Measurements from ENCODE around the gene AKAP9.

DNA sequence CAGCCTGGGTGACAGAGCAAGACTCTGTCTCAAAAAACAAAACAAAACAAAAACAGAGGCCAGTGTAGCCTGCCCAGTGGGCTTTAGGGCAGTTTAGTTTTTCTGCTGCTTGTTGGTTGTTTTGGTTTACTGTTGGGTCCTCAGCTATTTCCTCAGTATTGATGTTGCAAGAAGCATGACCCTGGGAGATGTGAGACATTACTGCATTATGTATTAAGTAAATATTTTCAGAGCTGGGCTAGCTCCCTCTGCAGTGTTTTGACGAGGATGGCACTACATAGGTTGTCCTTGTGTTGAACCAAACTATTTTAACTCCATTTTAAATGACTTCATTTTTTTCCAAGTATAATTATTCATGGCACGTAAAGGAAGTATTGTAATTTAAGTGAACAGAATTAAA is 4.8 kb downstream of the AKAP9 start:
- TF ChIP-seq, protein P1, sequence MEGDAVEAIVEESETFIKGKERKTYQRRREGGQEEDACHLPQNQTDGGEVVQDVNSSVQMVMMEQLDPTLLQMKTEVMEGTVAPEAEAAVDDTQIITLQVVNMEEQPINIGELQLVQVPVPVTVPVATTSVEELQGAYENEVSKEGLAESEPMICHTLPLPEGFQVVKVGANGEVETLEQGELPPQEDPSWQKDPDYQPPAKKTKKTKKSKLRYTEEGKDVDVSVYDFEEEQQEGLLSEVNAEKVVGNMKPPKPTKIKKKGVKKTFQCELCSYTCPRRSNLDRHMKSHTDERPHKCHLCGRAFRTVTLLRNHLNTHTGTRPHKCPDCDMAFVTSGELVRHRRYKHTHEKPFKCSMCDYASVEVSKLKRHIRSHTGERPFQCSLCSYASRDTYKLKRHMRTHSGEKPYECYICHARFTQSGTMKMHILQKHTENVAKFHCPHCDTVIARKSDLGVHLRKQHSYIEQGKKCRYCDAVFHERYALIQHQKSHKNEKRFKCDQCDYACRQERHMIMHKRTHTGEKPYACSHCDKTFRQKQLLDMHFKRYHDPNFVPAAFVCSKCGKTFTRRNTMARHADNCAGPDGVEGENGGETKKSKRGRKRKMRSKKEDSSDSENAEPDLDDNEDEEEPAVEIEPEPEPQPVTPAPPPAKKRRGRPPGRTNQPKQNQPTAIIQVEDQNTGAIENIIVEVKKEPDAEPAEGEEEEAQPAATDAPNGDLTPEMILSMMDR (IDR thresholded peaks at IDR 0.05), result no peak
- no peak for TF ChIP-seq POLR2A (IDR thresholded peaks at IDR 0.05)
